GM18508 (cell line): ENCODE measurements around the gene NFATC2.

Experiments used
- ATAC-seq: cut with Tn5 transposase; IDR thresholded peaks from one replicate; pipeline ENCODE4 v1.9.1; 2021; ENCODE audit warnings: moderate number of reproducible peaks; ENCODE audit not compliant: insufficient read depth, unreplicated experiment

The NFATC2 gene

DNA sequence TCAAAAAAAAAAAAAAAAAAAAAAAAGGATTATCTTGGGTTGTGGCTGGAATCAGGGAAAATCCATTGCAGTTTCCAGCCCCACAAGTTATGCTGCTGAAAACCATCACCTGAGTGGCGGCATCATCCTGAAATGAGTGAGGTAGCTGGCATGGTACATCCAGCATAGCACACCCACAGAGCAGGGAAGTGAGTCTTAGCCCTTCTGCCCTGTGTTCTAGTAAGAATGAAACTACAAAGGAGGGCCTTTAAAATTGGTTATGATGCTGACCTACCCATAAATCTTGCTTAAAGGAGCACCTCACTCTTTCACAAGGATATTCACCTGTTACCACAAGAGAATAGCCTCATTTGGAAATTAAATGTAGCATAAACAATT, 119.2 kb downstream of the NFATC2 start:
- peak; percentile 58 for ATAC-seq

DNA sequence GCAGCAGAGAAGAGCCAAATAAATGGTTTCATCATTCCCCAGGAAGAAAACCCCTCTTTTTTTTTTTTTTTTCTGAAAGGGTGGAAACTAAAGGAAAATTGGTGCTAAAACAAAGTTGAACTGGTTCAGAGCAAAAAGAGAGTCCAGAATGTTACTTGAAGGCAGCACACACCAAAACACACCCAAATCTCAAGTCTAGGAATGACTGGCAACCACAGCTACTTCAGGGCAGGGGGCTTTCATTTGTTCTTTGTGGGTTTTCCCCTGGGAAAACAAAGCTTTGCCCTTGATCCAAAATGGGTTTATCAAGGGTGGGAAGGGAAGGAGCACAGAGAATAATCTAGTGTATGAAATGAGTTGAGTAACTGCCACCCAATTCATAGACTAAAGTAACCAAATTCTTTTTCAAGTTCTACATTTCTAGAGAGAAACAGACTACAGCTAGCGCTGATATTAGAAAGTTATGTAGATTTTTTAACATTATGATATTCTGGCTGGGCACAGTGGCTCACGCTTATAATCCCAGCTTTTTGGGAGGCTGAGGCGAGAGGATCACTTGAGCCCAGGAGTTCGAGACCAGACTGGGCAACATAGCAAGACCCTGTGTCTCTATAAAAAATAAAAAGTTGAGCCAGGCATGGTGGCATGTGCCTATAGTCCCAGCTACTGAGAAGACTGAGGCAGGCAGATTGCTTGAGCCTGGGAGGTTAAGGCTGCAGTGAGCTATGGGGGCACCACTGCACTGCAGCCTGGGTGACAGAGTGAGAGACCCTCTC, 119.8 kb downstream of the NFATC2 start:
- no peak for ATAC-seq

DNA sequence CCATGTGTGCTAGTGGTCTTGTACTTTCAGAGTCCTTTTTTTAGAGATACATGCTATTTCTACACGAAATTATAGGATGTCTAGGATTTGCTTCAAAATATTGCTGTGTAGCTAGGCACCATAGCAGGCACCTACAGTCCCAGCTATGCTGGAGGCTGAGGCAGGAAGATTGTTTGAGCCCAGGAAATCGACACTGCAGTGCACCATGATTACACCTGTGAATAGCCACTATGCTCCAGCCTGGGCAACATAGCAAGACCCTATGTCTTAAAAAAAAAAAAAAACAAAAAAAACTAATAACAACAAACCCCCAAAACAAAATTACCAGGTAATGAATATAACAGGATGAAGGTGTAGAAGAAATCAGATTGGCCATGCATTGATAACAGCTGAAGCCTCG, 121.7 kb downstream of the NFATC2 start:
- ATAC-seq, result no peak

DNA sequence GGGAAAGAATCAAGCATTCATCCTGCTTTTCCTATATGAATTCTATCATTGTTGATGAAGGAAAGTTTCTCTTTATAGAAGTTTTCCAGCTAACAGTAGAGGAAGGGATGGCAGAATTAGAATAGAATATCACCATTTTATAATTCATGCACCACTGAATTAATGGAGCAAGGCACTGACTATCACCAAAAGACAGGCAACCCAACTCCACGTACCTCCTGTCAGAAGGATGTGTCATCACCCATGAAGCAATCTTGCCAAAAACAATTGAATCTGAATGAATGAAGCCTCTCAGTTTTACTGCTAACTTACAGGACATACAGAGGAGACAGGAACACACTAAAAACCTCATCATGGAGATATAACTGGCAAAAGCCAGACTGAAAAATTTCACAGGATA, 122.4 kb downstream of the NFATC2 start:
- no peak for ATAC-seq

DNA sequence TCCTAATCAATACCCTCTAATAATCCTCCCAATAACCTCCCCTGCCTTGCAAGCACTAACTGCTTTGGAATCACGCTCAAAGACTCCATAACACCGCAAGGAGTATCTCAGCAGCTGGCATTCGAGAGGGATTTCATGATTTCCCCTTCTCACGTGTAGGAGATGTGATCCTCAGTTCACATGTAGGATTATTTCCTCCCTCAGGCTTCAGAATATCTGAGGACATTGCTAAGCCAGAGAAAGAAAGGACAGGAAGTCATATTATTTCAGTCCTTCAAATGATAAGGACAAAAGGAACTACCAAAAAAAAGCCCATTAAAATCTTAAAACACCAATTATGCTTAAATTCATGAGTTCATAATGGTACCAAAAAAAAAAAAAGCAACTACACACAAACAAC, 122.9 kb downstream of the NFATC2 start:
- ATAC-seq, result no peak

DNA sequence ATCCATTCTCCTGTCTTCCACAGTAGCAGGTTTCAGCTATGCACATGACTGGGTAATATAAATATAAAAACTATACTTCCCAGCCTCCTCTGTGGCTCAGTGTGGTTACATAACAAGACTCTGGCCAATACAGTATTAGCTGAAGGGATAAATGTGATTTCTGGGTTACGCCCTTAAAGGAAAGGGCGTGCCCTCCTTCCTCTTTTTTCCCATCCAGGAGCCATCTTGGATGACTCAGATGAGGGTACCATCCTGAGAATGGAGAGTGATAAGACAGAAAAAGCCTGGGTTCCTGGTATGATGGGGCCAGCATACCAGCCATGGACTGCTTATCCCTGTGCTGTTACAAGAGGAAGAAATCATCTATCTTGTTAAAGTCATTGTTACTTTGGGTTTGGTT, 123.3 kb downstream of the NFATC2 start:
- no peak for ATAC-seq

DNA sequence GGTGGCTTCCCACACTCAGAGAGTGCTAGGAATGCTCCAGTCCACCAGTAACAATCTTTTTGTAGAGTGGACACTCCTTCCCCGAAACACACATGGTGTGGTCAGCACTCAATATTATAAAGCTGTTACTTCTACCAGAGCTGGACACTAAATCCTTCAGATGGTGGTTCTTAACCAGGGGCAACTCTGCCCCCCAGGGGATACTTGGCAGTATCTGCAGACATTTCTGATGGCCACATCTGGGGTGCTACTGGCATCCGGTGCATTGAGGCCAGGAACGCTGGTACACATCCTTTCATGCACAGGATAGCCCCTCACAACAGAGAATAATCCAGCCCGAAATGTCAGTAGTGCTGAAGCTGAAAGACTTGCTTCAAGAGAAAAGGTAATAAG, 124.4 kb downstream of the NFATC2 start:
- no peak for ATAC-seq

DNA sequence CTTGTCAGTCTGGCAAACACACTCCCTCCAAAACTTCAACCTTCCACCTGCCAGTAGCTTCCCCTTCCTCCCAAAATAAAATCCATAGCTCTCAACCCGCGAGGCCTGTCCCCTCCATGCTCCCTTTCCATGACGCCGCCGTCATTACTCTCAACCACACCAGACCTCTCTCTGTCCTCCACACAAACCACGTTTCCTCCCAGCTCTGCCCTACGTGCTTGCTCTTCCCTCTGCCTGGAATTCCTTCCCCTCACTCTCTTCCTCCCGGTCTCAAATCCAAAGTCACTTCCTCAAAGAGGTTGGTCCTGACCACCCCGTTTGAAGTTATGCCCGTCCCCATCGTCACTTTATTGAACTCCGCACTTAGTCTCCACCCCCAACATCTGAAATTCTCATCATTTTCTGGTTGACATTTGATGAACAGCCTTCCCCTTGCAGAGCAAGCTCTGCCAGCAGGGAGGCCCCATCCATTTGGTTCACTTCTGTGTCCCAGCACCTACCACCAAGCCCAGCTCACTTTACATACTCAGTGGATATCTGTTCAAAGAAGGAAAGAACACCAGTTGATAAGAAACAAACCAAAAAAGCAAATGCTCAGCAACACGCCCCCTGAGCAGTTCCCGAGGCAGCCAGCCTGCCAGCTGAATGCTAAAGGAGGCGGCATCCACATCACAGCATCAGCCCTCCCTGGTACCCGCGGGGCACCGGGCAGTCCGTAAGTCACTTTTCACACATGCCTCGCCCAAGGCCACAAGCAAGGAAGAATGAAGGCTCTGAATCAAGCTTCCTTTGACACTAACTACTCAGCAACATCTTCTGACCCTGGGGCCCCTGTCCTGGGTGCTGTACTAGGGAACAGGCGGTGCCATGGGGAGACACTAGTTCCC, 125.0 kb downstream of the NFATC2 start:
- ATAC-seq, result no peak

DNA sequence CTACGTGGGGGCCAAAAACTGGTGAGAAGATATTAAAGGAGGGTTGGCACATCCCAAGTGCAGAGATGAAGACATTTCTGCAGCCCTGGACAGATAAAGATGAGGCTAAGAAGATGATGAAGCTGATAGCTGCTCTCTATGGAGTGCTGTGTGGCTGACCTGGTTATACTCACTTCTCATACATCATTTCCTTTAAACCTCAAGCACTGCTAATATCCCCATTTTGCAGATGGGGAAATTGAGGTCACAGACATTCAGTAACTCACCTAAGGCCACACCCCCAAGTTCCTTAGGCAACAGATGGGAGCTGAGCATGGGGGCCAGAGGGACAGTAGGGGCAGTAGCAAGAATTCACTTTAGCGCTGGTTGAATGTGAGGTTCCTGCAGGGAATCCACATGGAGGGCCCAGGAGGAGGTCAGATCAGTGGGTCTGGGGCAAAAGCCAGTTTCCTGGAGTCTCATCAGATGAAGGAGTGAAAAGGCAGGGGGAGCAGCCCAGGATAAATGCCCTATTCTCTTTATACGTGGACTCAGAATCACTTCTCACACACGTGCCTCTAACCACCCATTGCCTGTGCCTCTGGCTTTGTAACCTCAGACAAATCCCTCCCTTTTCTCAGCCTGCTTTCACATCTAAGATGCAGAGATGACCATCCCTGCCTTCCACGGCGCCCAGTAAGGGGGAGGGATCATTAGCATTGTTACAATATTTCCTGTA, 125.8 kb downstream of the NFATC2 start:
- ATAC-seq, result no peak

DNA sequence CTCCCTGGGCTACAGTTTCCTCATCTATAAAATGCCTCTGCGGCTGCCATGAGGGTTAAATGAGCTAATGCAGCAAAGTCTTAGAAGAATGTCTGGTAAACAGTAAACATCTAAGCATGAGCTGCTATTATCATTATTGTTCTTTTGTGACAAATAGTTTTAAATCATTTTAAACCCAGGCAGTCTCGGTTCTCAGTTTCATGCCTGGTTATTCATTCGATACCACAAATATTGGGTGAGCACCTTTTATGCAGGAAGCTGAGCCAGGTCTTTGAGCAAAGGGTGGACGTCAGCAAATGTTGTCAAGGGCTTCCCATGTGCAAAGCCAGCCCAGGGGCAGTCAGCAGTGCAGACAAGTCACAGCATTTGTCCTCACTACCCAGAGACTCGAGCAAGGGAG, 128.7 kb downstream of the NFATC2 start:
- ATAC-seq, result no peak

DNA sequence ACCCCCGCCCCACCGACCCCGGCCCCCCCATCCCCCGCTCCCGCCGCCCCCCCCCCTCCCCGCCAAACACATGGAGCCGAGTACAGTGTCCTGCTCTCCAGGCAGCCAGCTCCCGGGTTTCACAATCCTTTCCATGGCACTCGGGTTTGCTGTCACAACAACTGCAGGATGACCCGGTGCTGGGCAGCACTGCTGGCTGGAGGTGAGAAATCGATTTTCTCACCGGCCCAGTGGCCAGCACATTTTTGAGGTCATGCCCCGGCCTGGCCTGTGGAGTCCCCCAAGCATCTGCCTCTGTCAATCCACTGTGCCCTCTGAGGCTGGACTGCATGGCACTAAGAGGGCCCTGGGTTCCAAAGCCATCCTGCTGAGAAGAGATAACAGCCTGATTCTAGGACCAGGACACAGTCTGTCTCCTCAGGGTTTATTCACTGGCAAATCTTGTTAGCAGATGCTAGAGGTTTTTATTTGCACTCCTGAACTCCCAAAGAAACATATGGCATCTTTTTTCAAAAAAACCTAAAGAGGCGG, 129.5 kb downstream of the NFATC2 start:
- no peak for ATAC-seq

DNA sequence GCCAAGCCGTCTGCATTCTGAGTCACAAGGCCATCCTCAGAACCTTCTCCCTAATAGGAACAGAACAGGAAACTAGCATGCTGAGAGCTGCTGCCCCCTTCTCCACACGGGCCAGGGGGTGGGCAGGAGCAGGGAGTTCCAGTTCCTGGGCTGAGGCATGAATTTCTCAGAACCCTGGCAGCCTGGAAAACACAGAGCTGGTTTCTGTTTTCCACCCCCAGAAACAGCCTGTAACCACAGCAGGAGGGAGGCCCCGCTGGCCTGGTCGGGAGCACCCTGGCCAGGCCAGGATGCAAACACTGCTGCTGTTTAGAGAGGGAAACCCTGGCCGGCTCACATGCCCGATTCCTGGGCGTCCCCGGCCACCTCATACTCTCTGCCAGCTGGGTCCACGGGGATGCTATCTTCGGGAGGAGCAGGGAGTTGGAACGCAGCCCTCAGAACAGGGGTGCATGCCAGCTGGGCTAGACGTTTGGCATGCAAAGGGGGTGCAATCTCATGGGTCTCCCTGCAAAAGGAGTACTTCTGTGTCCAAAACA, 130.1 kb downstream of the NFATC2 start:
- no peak for ATAC-seq

DNA sequence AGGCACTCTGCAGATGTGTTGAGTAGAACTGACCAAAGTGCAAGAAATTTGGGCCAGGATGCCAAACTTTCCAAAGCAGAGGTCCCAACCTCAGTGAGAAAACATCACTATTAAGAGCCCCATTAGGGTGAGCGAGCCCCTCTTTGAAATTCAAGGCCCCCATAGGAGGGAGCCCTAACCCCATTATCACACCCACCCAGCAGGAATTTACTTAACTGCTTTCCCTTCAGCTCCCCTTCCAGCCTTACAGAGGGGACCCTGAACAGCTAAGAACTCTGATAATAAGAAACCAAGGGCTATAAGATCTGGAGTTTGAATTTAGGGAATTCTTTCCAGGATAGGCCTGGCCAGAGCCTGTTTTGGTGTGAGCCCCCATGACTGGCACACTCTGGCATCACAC, 130.6 kb downstream of the NFATC2 start:
- no peak for ATAC-seq

DNA sequence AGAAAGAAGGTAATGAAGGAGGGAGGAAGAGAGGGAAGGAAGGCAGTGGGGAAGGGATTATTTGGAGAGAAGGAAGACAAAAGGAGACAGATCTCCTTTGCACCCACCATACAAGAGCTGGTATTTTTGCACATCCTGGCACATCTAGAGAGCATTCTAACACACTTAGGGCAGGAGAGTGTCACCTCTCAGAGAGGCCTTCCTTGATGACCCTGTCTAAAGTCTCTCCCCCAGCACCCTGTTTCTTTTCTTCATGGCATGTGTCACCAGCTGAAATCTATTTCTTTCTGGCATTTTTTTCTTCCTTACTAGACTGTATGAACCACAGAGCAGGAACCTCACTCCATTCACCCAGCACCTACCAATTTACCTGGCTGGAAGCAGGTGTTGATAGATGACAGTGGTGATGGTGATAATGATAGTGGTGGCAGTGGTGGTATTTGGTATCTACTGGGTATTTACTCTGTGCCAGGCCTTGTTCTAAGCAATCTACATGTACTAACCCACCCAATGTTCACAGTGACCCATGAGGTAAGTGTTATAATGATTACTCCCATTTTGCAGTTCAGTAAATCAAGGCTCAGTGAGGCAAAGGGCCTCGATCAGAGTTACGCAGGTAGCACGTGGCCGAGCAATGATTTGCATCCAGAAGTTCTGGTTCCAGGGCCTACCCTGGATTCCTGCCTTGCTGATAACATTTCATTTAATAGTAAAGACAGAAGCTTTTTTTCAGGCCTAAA, 131.8 kb downstream of the NFATC2 start:
- no peak for ATAC-seq

DNA sequence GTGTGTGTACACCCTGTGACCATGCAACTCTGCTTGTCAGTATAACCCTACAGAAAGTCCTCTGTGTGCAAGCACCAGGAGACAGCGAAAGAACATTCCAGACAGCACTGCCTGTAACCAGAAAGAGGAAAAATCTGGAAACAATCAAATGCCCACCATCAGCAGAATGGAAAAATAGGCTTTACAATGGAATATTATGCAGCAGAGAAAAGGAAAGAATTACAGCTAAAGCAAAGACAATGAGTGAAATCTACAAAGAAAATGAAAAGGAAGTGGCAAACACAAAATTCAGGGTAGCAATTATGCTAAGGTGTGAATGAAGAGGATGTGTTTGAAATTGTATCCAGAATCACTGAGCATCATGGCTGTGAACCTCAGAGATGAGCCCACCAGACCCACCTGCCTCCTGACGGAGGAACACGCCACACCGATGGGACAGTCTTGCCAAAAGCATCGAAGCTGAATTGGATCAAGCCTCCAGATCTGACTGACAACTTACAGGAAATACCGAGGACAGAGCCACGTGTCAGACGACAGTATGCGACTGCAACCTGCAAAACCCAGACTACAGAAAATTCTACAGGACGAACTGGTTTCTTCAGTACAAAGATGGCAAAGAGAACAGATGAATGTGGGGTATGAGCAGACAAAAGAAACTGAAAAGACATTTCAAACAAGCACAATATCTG, 133.2 kb downstream of the NFATC2 start:
- ATAC-seq, result no peak

DNA sequence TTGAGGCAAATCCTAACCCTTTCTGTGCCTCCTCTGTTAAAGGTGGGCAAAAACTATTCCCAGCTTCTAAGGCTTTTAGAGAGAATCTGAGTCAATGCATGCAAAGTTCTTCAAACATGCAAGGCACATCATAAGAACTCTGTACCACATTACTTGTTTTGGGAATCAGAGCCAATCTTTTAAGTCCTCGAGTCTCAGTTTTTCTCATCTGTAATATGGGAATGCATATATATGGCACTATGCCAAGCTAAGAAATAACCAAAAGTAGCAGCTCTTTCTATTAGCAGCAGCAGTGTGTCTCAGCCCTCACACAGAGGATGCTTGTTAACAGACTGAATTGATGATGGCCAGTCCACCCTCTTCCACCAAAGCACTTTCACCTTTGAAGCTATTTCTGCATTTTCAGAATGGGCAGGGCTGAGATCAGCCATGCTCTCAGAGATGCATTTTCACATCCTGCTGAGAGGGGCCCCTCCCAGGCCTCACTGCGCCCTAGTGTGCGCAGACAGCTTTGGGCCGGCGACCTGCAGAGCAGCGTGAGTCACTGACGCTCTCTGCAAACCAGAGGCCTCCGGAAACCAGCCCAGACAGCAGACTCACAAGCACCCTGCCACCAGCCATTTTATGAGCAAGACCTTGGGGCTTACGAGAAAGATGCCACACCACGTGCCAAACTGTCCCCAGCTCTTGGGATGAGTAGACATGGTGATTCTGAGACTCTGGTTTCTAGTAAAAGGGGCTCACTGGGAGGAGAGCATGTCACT, 138.0 kb downstream of the NFATC2 start:
- ATAC-seq, result peak; percentile 54

DNA sequence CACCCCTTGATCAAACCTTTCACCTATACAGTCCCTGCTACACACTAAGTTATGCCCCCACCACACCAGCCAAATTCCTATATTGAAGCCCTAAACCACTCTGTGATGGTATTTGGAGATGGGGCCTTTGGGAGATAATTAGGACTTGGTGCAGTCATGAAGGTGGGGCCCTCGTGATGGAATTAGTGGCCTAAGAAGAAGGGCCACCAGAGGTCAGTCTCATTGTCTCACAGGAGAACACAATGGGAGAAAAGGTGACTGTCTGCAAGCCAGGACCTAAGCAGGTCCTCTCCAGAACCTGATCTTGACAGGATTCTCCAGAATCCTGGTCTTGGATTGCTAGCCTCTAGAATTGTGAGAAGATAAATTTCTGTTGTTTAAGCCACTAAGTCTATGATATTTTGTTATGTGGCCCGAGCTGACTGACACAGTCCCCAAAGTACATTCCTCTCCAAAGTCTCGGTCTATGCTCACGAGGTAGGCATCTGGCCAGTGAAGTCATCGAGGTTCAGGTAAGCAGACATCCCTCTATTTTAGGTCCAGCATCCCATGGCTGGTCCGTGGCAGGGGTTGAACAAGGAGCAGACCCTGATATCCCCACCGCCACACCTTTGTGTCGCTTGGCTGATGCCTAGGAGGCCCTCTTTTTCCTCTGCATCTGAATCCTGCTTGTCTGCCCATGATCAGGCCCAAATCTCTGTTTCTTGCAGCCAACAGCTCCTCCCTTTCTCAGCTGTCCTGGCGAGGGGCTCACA, 138.9 kb downstream of the NFATC2 start:
- no peak for ATAC-seq

DNA sequence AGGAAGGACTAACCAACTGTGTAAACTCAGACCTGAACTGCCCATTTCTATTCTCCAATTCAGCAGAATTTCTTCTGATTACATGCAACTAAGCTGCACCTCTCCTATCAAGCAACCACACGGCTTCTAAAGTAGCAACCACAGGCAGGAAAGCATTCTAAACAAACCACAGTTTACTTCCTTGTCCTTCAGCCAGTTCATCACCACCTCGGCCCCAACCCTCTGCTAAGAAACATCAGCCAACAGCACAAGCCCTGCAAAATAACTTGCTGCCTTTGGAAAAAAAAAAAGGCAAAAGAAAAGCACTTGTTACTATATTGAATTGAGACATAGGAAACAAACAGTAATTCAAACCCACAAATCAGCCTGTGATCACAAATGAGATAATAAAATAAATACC, 140.3 kb downstream of the NFATC2 start:
- no peak for ATAC-seq
